HG02623 (cell line): Measurements from ENCODE around the gene NEK9.
"Not testable (repeated sequence)": the region's sequence is repeated elsewhere in the genome, so short reads cannot be mapped to it uniquely, and the experiment has no call there.

ENCODE experiments used
- ATAC-seq: cut with Tn5 transposase; IDR thresholded peaks from one replicate; pipeline ENCODE4 v1.9.1; 2021; ENCODE audit warnings: moderate library complexity; ENCODE audit not compliant: unreplicated experiment

The NEK9 gene

GRCh38 chr14:75147423-75148071 lies 20.7 kb upstream of the NEK9 start:
- no peak for ATAC-seq

GRCh38 chr14:75144944-75145343 lies 18.1 kb upstream of the NEK9 start:
- ATAC-seq, result no peak

- ATAC-seq, result no peak
Observed at GRCh38 chr14:75143761-75144527, 17.1 kb upstream of the NEK9 start.

- no peak for ATAC-seq
Observed at GRCh38 chr14:75142494-75142893, 15.6 kb upstream of the NEK9 start.

GRCh38 chr14:75141967-75142366 lies 15.1 kb upstream of the NEK9 start:
- ATAC-seq, result no peak

GRCh38 chr14:75141062-75141461 lies 14.2 kb upstream of the NEK9 start:
- ATAC-seq, result no peak

GRCh38 chr14:75140620-75141019 lies 13.8 kb upstream of the NEK9 start:
- ATAC-seq, result no peak

GRCh38 chr14:75139185-75139584 lies 12.3 kb upstream of the NEK9 start:
- no peak for ATAC-seq

GRCh38 chr14:75138492-75138891 lies 11.6 kb upstream of the NEK9 start:
- no peak for ATAC-seq

GRCh38 chr14:75134644-75135043 lies 7.8 kb upstream of the NEK9 start:
- no peak for ATAC-seq

- ATAC-seq, result no peak
Observed at GRCh38 chr14:75133597-75133996, 6.7 kb upstream of the NEK9 start.

- ATAC-seq, result no peak
Observed at GRCh38 chr14:75132382-75133086, 5.7 kb upstream of the NEK9 start.

GRCh38 chr14:75128596-75128990 lies 1.7 kb upstream of the NEK9 start:
- ATAC-seq, result no peak

GRCh38 chr14:75127903-75128595 lies 1.2 kb upstream of the NEK9 start:
- no peak for ATAC-seq

- ATAC-seq, result not testable (repeated sequence)
Observed at GRCh38 chr14:75127474-75127820, 599 bp upstream of the NEK9 start.

GRCh38 chr14:75126121-75126544 lies 715 bp downstream of the NEK9 start:
- no peak for ATAC-seq

- no peak for ATAC-seq
Observed at GRCh38 chr14:75125617-75126016, 1.2 kb downstream of the NEK9 start.

- no peak for ATAC-seq
Observed at GRCh38 chr14:75123991-75124390, 2.9 kb downstream of the NEK9 start.

- ATAC-seq, result no peak
Observed at GRCh38 chr14:75121552-75121951, 5.3 kb downstream of the NEK9 start.

- ATAC-seq, result no peak
Observed at GRCh38 chr14:75120541-75121291, 6.1 kb downstream of the NEK9 start.

- no peak for ATAC-seq
Observed at GRCh38 chr14:75119056-75119455, 7.8 kb downstream of the NEK9 start.
